Fibroblast of gingiva (primary cell): Measurements from ENCODE around the gene GALK1.

Experiments used
- DNase-seq: peaks from one replicate; pipeline ENCODE4 v3.0.0-alpha.2; 2011; ENCODE audit warnings: low read depth

Gene GALK1

GRCh38 chr17:75749545-75750389, 15.2 kb downstream of the GALK1 start:
- peak; percentile 61 for DNase-seq

- DNase-seq: no peak
These were observed 16.3 kb downstream of the GALK1 start for GRCh38 chr17:75748706-75749105.

GRCh38 chr17:75743625-75744206, 21.3 kb downstream of the GALK1 start:
- DNase-seq: no peak

GRCh38 chr17:75742337-75742736, 22.7 kb downstream of the GALK1 start:
- no peak for DNase-seq

- DNase-seq: no peak
These were observed 24.3 kb downstream of the GALK1 start for GRCh38 chr17:75740631-75741077.

GRCh38 chr17:75740215-75740614, 24.8 kb downstream of the GALK1 start:
- DNase-seq: no peak

GRCh38 chr17:75739801-75740200, 25.2 kb downstream of the GALK1 start:
- DNase-seq: no peak

GRCh38 chr17:75739174-75739573, 25.8 kb downstream of the GALK1 start:
- no peak for DNase-seq

- DNase-seq: peak; percentile 29
These were observed 26.7 kb downstream of the GALK1 start for GRCh38 chr17:75738218-75738802.

GRCh38 chr17:75737133-75737962, 27.6 kb downstream of the GALK1 start:
- DNase-seq: no peak

- DNase-seq: no peak
These were observed 28.7 kb downstream of the GALK1 start for GRCh38 chr17:75736173-75736835.

GRCh38 chr17:75734674-75735294, 30.2 kb downstream of the GALK1 start:
- DNase-seq: no peak

GRCh38 chr17:75733471-75733870, 31.5 kb downstream of the GALK1 start:
- no peak for DNase-seq

- DNase-seq: no peak
These were observed 33.1 kb downstream of the GALK1 start for GRCh38 chr17:75731716-75732498.

GRCh38 chr17:75731086-75731715, 33.8 kb downstream of the GALK1 start:
- DNase-seq: no peak

- DNase-seq: no peak
These were observed 34.9 kb downstream of the GALK1 start for GRCh38 chr17:75730065-75730464.

GRCh38 chr17:75729351-75729750, 35.6 kb downstream of the GALK1 start:
- DNase-seq: no peak

GRCh38 chr17:75727391-75727790, 37.6 kb downstream of the GALK1 start:
- no peak for DNase-seq

GRCh38 chr17:75725504-75725903, 39.5 kb downstream of the GALK1 start:
- DNase-seq: no peak
